Chondrocyte (in vitro differentiated cells): Measurements from ENCODE around the gene PLA2G2C. TPM values are rescaled to one million over a fixed set of nuclear protein-coding genes. Genes with fewer than 3 reads are reported as not detected.

Experiments used
- DNase-seq: peaks from one replicate; pipeline ENCODE4 v3.0.0; 2021; ENCODE audit warnings: mixed read lengths, low spot score
- H3K27ac Mint-ChIP-seq: one replicate; pipeline ENCODE4 v1.8.0; 2021; ENCODE audit warnings: mild to moderate bottlenecking, moderate library complexity, mixed read lengths; ENCODE audit not compliant: unreplicated experiment
- H3K27me3 Mint-ChIP-seq: 2 replicates; pipeline ENCODE4 v1.8.0; 2021; ENCODE audit warnings: low read depth, mixed read lengths
- H3K36me3 Mint-ChIP-seq: 2 replicates; pipeline ENCODE4 v1.8.0; 2021; ENCODE audit warnings: low read depth, mixed read lengths
- H3K4me1 Mint-ChIP-seq: 2 replicates; pipeline ENCODE4 v1.8.0; 2021; ENCODE audit warnings: low read depth, mild to moderate bottlenecking, mixed read lengths
- H3K4me3 Mint-ChIP-seq: one replicate; pipeline ENCODE4 v1.8.0; 2021; ENCODE audit warnings: mild to moderate bottlenecking, moderate library complexity, mixed read lengths; ENCODE audit not compliant: unreplicated experiment
- H3K9me3 Mint-ChIP-seq: 2 replicates; pipeline ENCODE4 v1.8.0; 2021; ENCODE audit warnings: low read depth, mixed read lengths
- total RNA-seq: library from RNA; stranded (reverse); gene quantifications from 3 replicates; pipeline ENCODE4 v1.2.1, GENCODE V29; 2021
- TF ChIP-seq, protein P1 (sequence below): fragments of 200-600 bp; sonication (generic); IDR thresholded peaks from 2 replicates; pipeline ENCODE4 v1.5.0; 2021; ENCODE audit warnings: antibody characterized with exemption, mild to moderate bottlenecking, moderate library complexity

PLA2G2C gene
- total RNA-seq, 1 donor from 2014 or later, result not detected

DNA sequence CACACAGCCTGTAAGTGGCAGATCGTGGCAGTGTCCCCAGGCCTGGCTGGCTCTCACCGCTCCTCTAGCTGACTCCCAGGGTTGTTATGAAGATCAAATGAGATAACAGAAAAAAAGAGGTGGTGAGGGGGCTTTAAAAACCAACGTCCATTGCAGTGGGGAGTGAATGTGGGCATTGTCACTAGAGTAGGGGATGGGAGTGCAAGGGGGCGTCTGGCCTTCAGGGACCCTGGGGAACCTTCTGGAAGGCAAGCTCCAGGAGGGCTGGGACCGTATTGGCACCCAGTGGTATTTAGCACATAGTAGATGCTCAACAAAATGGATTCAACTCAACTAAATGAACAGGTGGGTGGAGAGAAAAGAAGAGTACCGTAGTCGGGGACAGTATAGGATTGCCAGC lies 70.4 kb downstream of the PLA2G2C start:
- Mint-ChIP-seq H3K27ac (no peak overlapping the region), H3K4me1 (no peaks in the 10 kb centered on the region), H3K36me3 (no peaks in the 10 kb centered on the region), H3K4me3 (no peak overlapping the region), H3K27me3 (peaks cover 30% of the 10 kb centered on the region), H3K9me3 (no peaks in the 10 kb centered on the region)
- TF ChIP-seq, protein P1, sequence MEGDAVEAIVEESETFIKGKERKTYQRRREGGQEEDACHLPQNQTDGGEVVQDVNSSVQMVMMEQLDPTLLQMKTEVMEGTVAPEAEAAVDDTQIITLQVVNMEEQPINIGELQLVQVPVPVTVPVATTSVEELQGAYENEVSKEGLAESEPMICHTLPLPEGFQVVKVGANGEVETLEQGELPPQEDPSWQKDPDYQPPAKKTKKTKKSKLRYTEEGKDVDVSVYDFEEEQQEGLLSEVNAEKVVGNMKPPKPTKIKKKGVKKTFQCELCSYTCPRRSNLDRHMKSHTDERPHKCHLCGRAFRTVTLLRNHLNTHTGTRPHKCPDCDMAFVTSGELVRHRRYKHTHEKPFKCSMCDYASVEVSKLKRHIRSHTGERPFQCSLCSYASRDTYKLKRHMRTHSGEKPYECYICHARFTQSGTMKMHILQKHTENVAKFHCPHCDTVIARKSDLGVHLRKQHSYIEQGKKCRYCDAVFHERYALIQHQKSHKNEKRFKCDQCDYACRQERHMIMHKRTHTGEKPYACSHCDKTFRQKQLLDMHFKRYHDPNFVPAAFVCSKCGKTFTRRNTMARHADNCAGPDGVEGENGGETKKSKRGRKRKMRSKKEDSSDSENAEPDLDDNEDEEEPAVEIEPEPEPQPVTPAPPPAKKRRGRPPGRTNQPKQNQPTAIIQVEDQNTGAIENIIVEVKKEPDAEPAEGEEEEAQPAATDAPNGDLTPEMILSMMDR, result no peak
- DNase-seq, result no peak

DNA sequence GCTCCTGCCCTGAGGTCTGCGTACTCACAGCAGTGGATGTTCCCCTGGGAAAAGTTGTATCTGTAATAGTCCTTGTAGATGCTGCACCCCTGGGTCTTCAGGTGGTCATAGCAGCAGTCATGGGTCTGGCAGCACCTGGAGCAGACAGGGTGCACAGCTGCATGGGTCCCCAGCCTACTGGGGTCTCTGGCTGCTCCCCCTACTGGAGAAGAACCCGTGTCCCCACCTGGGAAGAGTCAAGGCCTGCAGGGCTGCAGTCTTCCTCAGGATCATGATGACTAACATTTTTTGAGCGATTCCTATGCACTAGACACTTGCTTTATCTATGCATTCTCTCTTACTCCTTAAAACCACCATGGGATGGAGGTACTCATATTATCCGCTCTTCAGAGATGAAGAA lies 70.8 kb downstream of the PLA2G2C start:
- no peak for DNase-seq
- TF ChIP-seq, protein P1, result no peak
- Mint-ChIP-seq H3K27me3 (peaks cover 27% of the 10 kb centered on the region), H3K27ac (no peak overlapping the region), H3K4me1 (no peaks in the 10 kb centered on the region), H3K36me3 (no peaks in the 10 kb centered on the region), H3K9me3 (no peaks in the 10 kb centered on the region), H3K4me3 (no peak overlapping the region)

DNA sequence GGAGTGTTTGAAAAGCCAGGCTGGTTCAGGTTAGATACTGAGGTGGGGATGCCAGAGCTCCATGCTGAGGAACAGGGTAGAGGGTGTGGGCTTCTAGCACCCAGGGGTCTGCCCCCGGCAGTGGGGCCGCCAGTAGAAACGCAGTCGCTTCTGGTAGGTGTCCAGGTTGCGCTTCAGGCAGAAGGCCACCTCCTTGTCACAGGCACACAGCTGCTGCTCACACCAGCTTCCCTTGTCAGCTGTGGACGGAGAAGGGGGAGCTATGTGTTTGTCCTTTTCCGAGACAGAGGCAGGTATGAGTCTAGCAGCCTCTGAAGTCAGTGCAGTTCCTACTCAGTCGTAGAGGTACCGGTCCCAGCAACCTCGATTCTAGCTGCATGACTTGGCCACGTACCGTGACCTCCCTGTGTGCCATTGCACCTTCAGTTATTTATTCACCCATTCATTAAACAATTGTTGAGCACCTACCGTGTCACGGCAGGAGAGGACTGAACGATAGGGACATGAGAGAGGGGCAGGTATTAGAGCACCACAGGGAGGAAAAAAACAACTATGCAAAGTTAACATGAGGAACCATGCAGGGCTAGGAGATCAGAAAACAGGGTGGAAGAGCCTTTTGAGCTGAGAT lies 72.2 kb downstream of the PLA2G2C start:
- H3K27ac Mint-ChIP-seq, result no peak overlapping the region

More for the DNA sequence above, 72.2 kb downstream of the PLA2G2C start:
- Mint-ChIP-seq H3K9me3 (no peaks in the 10 kb centered on the region), H3K4me3 (no peak overlapping the region), H3K36me3 (no peaks in the 10 kb centered on the region), H3K4me1 (no peaks in the 10 kb centered on the region), H3K27me3 (peaks cover 21% of the 10 kb centered on the region)
- TF ChIP-seq, protein P1, result no peak
- no peak for DNase-seq

Other genes starting within 250 kb of the PLA2G2C start
- not detected in 3 replicates for gene PLA2G2A, start 206.9 kb downstream of the PLA2G2C start, total RNA-seq
- gene PLA2G5, start 116.3 kb downstream of the PLA2G2C start, total RNA-seq, result not detected in 3 replicates
- gene PLA2G2D, start 67.0 kb downstream of the PLA2G2C start, total RNA-seq, result not detected in 3 replicates
- gene PLA2G2F, start 47.2 kb downstream of the PLA2G2C start, total RNA-seq, result not detected in 3 replicates
- gene UBXN10, start 422 bp downstream of the PLA2G2C start, total RNA-seq, result not detected in 3 replicates
- not detected in 3 replicates for gene VWA5B1, start 104.4 kb upstream of the PLA2G2C start, total RNA-seq